GM18858 (cell line): ENCODE measurements around the gene SLC45A2.

Experiments used
- ATAC-seq: cut with Tn5 transposase; IDR thresholded peaks from one replicate; pipeline ENCODE4 v1.9.1; 2021; ENCODE audit not compliant: unreplicated experiment

Gene SLC45A2

DNA sequence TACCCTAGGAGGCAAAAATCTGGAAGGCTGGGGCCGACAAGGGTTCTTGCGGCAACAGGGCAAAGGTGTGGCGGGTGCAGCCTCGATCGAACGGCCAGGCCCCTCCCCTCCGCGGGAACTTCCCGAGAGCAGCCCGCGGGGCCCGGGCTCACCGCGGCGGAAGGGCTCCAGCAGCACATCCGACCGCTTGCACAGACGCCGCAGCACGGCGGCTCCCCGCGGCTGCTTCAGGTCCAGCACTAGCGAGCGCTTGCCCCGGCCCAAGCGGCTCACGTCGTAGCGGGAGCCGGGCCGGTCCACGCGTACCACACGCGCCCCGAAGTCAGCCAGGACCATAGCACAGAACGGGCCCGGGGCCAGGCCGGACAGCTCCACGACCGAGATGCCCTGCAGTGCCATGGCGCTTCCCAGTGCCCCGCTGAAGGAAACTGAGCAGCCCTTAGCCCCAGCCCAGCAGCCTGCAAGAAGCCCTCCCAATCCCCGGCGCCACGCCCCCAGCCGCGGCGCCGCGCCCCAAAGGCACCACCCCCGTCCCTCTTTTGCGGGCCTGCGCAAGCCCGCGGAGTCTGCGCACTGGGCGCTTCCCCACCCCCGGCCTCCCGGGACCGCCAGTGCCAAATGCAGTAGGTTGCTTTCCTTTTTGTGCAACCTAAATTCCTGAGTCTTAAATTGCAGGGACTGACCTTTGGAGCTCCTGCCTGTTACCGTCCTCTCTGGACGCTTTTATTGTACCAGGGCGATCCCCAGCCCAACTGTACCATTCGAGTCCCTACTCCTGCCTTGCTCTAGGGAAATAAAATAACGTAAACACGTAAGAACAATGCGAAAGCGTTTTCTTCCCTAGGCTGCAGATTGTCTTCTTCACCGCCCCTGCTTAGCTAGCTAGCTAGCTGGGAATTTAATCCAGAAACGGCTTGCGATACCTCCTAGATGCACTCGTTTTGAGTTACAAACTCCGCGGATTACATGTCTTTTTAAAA is 23.4 kb upstream of the SLC45A2 start, which contains the start of gene AMACR:
Gene AMACR (minus strand): TSS at position 430 of the 980 bp plus-strand sequence. CDS start 31 bp downstream, at position 399.
- ATAC-seq = peak; percentile 87

DNA sequence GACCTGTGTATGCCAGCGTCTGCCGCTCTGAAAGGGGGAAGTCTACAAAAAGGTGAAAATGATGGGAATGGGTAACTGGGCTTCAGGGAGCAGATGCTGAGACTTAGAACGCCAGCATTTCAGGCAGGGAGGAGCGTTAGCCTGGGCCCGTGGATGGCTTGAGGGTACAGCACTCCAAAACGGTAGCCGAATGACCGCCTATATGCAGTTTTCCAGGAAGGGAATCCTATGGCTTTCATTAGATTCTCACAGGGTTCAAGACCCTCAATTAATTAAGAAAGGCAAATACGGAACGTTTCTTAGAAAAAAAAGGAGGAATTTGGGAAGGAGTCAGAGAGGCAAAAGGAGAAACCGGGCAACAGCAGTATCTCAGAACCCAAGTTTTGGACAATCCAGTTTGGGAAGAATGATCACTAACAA is 22.7 kb upstream of the SLC45A2 start:
- no peak for ATAC-seq

GRCh38 chr5:34005681-34006080 is 21.2 kb upstream of the SLC45A2 start:
- ATAC-seq = no peak

GRCh38 chr5:34005211-34005610 is 20.7 kb upstream of the SLC45A2 start:
- no peak for ATAC-seq

- ATAC-seq = no peak
These were observed 19.4 kb upstream of the SLC45A2 start for GRCh38 chr5:34003941-34004340.

DNA sequence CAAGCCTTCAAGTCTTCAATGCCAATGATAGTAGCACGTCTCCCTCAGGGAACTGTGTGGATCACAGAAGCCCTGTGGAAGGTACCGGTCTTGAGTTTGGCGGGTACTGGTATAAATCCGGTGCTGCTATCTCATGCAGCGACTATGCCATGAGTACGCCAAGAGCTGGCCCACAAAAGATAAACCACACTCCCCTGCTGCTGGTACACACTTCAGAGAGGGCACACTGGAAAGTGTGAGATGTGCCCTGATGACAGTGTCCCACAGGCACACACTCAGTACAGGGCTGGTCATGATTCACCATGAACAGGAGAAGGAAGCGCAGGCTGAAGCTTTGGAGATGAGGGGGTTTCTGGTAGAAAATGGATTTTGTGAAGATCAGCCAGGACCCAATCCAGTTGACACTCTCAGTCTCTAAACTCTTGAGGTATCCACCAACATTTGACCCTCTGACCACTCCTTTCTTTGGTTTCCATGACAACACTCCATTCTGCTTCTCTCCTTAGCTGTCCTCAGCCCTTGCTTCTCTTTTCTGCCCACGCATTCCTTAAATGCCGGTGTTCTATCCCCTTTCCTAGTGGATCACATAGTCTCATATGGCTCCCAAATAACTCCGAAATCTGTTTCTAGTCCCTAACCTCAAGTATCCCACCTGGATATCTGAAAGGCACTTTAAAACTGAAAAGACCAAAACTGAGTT is 18.3 kb upstream of the SLC45A2 start:
- no peak for ATAC-seq

DNA sequence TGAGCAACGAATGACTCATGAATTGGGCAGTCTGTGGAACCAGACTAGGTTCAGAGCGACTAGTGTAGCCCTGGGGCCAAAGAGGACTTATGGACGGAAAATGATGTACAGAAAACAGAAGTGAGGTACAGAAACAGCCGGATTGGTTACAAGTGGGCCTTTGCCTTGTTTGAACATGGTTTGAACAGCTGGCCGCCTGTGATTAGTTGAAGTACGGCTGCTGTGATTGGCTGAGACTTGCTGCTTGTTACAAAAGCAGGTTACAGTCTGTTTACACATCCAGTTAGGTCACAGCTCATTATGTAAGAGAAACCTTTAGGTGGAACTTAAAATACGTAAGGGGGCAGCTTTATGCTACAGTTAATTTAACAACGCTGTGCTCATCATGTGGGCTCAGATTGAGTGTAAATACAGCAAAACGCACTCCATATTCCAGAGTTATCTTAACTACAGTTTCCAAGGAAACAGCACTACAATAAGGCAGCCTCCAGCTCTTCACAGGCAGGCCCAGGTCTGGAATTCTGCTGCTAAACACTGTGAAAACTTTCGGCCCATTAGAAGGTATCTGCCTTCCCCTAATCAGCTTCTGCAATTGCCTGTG is 16.8 kb upstream of the SLC45A2 start:
- ATAC-seq = no peak

DNA sequence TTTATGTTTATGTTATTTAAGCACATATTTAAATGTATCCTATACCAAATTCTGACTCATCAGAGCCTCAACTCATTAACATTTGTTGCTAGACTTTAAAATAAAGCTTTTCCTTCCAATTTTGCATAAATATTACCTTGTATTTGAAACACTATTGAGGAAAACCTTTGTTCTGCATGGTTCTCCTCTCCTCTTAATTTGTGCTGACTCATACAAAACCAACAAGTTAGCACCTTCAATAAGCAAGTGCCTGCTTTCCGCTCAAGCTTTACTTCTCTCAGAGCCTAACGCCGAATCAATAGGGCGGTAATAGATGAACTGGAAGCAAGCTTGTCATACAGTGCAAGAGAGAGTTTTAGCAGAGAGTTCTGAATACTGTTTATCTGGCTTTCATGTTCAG is 15.5 kb upstream of the SLC45A2 start:
- no peak for ATAC-seq

DNA sequence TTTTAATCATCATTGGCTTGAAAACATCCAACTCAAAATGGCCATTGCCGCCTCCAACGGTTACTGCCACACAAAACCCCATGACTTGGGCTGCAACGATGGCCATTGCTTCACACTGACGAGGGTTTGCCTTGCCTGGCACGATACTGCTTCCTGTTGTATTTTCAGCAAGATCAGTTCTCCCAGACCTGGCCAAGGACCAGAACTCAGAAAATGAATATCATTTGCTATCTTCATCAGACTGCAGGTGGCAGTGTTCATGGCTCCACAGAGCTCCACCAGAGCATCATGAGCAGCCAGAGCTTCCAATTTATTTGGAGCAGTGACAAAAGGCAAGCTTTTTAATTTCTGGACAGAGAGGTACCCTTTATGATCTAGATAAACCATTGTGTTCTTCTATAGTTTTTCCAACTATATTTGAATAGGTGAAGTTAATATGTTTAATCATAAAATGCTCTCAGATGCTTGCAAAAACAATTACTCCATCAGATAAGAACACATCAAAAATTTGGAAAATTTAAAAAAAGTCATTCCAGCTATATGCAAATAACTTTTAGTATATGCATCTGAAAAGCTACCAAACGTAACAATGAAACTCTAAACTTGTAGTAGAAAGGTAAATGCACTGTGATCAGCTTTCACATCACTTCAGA is 13.0 kb upstream of the SLC45A2 start:
- ATAC-seq = peak; percentile 57

DNA sequence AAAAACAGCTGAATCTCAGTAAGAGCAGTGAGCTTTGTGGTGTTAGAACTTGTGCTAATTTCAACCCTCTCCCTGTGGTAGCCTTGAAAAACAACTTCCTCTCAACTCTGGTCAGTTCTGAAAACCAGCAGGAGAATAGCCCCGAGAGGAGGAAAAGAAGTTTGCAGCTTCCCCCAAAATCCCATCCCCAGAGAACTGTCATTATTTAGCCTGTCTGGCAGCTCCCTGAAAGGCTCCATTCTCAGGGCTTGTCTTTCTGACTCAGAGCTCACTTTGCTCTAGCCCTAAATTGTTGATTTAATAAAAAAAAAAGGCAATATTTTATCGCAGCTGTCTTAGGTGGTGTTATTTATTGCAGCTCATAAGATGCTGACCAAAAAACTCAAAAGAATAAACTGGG is 11.4 kb upstream of the SLC45A2 start:
- ATAC-seq = no peak

DNA sequence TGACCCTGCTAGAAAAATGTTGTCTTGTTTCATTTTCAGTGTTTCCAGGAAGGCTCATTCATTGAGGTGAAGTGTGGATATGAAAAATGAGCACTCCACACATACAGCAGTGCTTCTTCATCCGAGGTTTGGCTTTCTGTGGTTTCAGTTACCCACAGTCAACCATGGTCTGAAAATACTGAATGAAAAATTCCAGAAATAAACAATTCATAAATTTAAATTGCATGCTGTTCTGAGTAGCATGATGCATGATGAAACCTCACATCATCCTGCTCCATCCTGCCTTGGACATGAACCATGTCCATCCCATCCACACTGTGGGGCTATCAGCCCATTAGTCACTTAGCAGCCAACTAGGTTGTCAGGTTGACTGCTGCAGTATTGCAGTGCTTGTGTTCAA is 10.4 kb upstream of the SLC45A2 start:
- peak; percentile 54 for ATAC-seq

- no peak for ATAC-seq
These were observed 8.4 kb upstream of the SLC45A2 start for GRCh38 chr5:33992864-33993263.

- ATAC-seq = no peak
These were observed 954 bp upstream of the SLC45A2 start for GRCh38 chr5:33985447-33985846.

- no peak for ATAC-seq
These were observed 315 bp downstream of the SLC45A2 start for GRCh38 chr5:33984178-33984577.

DNA sequence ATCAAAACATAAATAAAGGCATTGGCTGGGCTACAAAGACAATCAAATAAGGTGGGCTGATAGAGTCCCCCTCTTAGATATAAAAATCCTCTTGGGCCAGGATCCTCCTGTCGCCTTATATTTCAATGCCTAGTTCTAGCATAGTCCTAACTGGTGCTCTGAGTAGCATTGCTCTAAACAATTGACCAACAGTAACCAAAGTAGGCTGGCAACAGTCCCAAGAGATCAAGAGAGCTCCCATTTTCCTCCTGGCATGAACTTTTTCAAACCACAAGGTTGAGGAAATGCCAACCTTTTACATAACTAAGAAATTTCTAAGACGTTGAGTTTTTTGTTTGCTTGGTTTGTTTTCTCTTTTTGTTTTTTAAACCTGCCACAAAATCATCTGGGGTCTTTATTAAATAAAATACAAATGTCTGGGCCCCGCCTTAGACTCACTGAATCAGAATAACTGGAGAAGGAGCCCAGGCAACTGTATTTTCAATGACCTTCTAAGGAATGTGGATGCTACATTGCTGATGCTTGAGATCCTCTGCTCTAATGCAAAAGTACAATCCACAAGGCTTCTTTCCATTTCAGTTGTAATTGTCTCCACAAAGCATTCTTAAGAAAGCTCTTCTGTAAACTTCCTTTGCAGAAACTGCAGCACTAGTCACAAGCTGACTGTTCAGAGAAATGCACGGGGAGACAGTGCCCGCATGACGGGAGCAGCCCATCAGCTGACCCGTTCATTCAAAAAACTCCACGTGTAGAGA is 2.9 kb downstream of the SLC45A2 start:
- ATAC-seq = no peak

- no peak for ATAC-seq
These were observed 4.5 kb downstream of the SLC45A2 start for GRCh38 chr5:33980030-33980429.

DNA sequence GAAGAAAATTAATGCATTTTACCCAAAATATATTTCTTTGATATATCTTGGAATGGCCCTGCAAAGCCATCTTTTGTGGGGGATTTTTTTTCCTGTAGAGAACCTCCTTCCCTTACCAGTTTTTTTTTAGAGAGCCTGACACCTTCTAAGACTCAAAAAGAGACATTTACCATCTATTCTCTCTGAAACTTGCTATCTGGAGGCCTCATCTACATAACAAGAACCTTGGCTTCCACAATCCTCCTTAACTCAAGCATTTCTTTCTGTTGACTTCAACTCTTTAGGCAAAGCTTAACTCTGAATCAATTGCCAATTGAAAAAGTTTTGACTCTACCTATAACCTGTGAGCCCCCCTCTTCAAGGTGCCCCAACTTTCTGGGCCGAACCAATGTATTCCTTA is 6.2 kb downstream of the SLC45A2 start:
- ATAC-seq = no peak

DNA sequence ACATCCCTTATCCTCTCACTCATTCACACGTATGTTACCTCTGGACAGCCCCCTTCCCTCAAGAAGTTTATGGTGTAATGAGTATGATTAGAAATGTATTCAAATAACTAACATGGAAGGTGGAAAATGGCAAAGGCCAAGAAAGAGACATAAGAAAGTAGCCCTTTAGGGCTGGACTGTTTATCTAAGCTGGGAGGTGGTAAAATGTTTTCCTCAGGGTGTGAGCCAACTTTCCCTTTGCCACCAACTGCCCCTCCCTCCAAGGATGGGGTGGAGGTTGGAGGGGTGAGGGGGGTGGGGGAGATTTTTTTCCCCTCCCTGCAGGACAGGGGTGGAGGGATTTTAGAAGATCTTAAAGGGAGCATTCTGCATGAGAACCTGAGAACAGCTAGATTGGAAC is 8.2 kb downstream of the SLC45A2 start:
- ATAC-seq = no peak

DNA sequence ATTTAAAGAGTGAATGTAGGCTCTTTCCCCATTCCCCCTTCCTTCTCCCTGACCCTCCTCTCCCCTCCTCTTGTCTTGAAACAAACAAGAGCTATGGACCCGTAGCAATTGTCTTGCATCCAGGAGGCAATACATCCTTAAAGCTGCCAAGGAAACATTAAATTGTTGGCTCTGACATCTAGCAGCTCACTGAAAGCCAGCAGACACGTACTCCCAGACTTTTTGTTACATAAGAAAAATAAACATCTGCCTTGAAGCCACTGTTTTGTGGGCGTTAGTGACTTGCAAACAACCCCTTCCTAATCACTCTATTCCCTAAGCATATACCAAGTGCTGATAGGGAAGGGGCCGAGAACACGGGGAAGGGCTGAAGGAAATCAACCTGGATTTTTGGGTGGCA is 8.6 kb downstream of the SLC45A2 start:
- no peak for ATAC-seq

DNA sequence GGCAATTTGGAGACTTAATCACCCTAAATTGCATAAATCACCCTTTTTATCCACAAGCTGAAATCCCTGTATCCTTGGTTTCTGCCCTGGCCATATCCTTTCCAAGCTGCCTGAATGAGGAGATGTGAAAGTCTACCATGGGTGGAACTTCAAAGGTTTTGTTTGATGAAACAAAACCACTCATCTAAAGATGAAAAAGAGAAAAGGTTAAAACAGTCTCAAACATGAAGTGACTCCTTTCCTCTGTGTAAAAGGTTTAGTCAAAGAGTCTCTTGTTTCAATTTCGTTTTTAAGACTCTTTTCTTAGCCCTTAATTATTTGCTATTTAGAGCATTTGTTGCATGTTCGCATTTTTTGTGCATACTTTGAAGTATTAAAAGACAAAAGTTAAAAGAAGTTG is 11.2 kb downstream of the SLC45A2 start:
- ATAC-seq = no peak
